HepG2 (cell line): ENCODE measurements around the gene SYNDIG1. TPM values are rescaled to one million over a fixed set of nuclear protein-coding genes. Genes with fewer than 3 reads are reported as not detected.

Experiments
- ATAC-seq: fragments of 200-7000 bp; cut with Tn5 transposase; 3 replicates; pipeline ENCODE4 v1.9.1; 2020; ENCODE audit warnings: mild to moderate bottlenecking, moderate library complexity
- BruUV-seq: library from RNA; stranded (reverse); fragments of 400-500 nt; replicated peaks from 2 replicates; lab custom pipeline; 2021; lab: Mats Ljungman, UMichigan
- CTCF ChIA-PET: fragments of 300-600 bp; formaldehyde crosslinking; extraction: SDS; loops from one replicate; lab custom pipeline; 2021; ENCODE audit warnings: low total read pairs, inconsistent platforms, low intra/inter-chr PET ratio; lab: Yijun Ruan, JAX
- POLR2A ChIA-PET: fragments of 350-600 bp; sonication (Branson Sonifier 250); formaldehyde crosslinking; loops from one replicate; lab custom pipeline; 2020; ENCODE audit warnings: antibody characterized with exemption, inconsistent platforms; lab: Yijun Ruan, JAX
- DNase-seq: peaks from one replicate; pipeline ENCODE4 v3.0.0-alpha.2; 2015; ENCODE audit warnings: low spot score
- FAIRE-seq: peaks from 3 replicates; lab custom pipeline; 2011; peaks lifted over from hg19 to GRCh38; lab: Jason Lieb, UNC
- H2AFZ ChIP-seq: one replicate; pipeline ENCODE4 v1.6.1; 2011; ENCODE audit warnings: low read length, inconsistent platforms
- H3K27ac ChIP-seq: fragments of 300-600 bp; 3 replicates; pipeline ENCODE4 v1.8.0; 2011; ENCODE audit warnings: mixed run types, mild to moderate bottlenecking, mixed read lengths, low read length, inconsistent platforms; ENCODE audit not compliant: insufficient read depth; ENCODE audit errors: extremely low read length
- H3K27me3 ChIP-seq, 2 experiments: fragments of 200-600 bp in 1 of 2; 2 replicates in 1 of 2; 3 replicates in 1 of 2; pipeline versions ENCODE4 v1.6.0 to v1.8.0; 2011; ENCODE audit warnings: low read length in 2 of 2, mild to moderate bottlenecking in 2 of 2, moderate library complexity in 2 of 2, inconsistent platforms in 1 of 2; ENCODE audit not compliant: insufficient read depth in 2 of 2, control insufficient read depth in 1 of 2
- H3K36me3 ChIP-seq, 2 experiments: fragments of 200-600 bp in 1 of 2; replicated peaks in 1 of 2; 2 replicates in 1 of 2; 3 replicates in 1 of 2; pipeline versions ENCODE4 v1.5.1 to v1.8.0; 2011; ENCODE audit warnings: low read length in 2 of 2, inconsistent platforms in 1 of 2; ENCODE audit not compliant: insufficient read depth in 2 of 2, control insufficient read depth in 1 of 2
- H3K4me1 ChIP-seq: 2 replicates; pipeline ENCODE4 v1.5.1; 2012; ENCODE audit warnings: low read length, inconsistent platforms; ENCODE audit not compliant: insufficient read depth
- H3K4me2 ChIP-seq: 2 replicates; pipeline ENCODE4 v1.6.0; 2011; ENCODE audit warnings: low read depth, low read length, inconsistent platforms
- H3K4me3 ChIP-seq, 3 experiments: fragments of 200-600 bp in 1 of 3; sonication (generic), shearing (Covaris generic) in 1 of 3; replicated peaks in 1 of 3; 2 replicates each; pipeline ENCODE4 v1.5.1; 2011 to 2016; ENCODE audit warnings: low read length in 3 of 3, inconsistent platforms in 2 of 3, low read depth in 2 of 3, mild to moderate bottlenecking in 2 of 3, control low read depth in 1 of 3, mixed read lengths in 1 of 3; ENCODE audit not compliant: insufficient read depth in 1 of 3
- H3K79me2 ChIP-seq: one replicate; pipeline ENCODE4 v1.6.1; 2011; ENCODE audit warnings: low read length, inconsistent platforms; ENCODE audit not compliant: insufficient read depth
- H3K9ac ChIP-seq: 2 replicates; pipeline ENCODE4 v1.6.0; 2011; ENCODE audit warnings: mild to moderate bottlenecking, low read depth, low read length, inconsistent platforms; ENCODE audit not compliant: insufficient read depth
- H3K9me3 ChIP-seq: 2 replicates; pipeline ENCODE4 v1.5.1; 2012; ENCODE audit warnings: mild to moderate bottlenecking, low read length
- H4K20me1 ChIP-seq: 2 replicates; pipeline ENCODE4 v1.6.0; 2011; ENCODE audit warnings: inconsistent platforms, mild to moderate bottlenecking, low read length, moderate library complexity; ENCODE audit not compliant: insufficient read depth
- ELF3 ChIP-seq: IDR thresholded peaks from 2 replicates; pipeline ENCODE4 v1.6.1; 2016; ENCODE audit warnings: missing genetic modification reagents, missing compliant biosample characterization
- GATAD2A ChIP-seq: IDR thresholded peaks from 2 replicates; pipeline ENCODE4 v1.6.1; 2016
- PAWR ChIP-seq: sonication (generic); formaldehyde crosslinking; IDR thresholded peaks from 2 replicates; pipeline ENCODE4 v1.4.0; 2020; ENCODE audit warnings: missing genetic modification reagents, mild to moderate bottlenecking, borderline replicate concordance
- PCBP1 ChIP-seq: fragments of 200-400 bp; formaldehyde crosslinking; IDR thresholded peaks from 2 replicates; pipeline ENCODE4 v1.6.1; 2017; ENCODE audit warnings: mild to moderate bottlenecking, low read depth, low read length, borderline replicate concordance
- STAT5B ChIP-seq: sonication (generic); formaldehyde crosslinking; IDR thresholded peaks from 2 replicates; pipeline ENCODE4 v1.4.0; 2020; ENCODE audit warnings: missing genetic modification reagents
- YEATS2 ChIP-seq: sonication (generic); formaldehyde crosslinking; IDR thresholded peaks from 2 replicates; pipeline ENCODE4 v1.4.0; 2020; ENCODE audit warnings: missing genetic modification reagents, borderline replicate concordance
- ZNF234 ChIP-seq: sonication (generic); formaldehyde crosslinking; conservative IDR thresholded peaks from 2 replicates; pipeline ENCODE4 v1.5.1; 2020; ENCODE audit warnings: mild to moderate bottlenecking, missing genetic modification reagents
- ZNF619 ChIP-seq: sonication (generic); formaldehyde crosslinking; IDR thresholded peaks from 2 replicates; pipeline ENCODE4 v1.4.0; 2020; ENCODE audit warnings: mild to moderate bottlenecking, missing genetic modification reagents
- ZNF850 ChIP-seq: sonication (generic); formaldehyde crosslinking; conservative IDR thresholded peaks from 2 replicates; pipeline ENCODE4 v1.9.0; 2021; ENCODE audit warnings: mild to moderate bottlenecking, missing genetic modification reagents
- WGBS: methylation state at CpG from one replicate; pipeline ENCODE4 v1.1.6; 2017; ENCODE audit warnings: low lambda C conversion rate; 5-methylcytosine and 5-hydroxymethylcytosine counted together
- in situ Hi-C: cut with HindIII; loops from 2 replicates; pipeline ENCODE4 v1.10.0; 2017; ENCODE audit warnings: low pct_unique_long_range_greater_than_20kb; ENCODE audit not compliant: extremely low pct_ligation_motif_present
- intact Hi-C: fragments of 100-400 bp; cut with micrococcal nuclease; formaldehyde crosslinking; loops from one replicate; pipeline ENCODE4 v1.10.0; 2022; ENCODE audit not compliant: unreplicated experiment
- polyA plus RNA-seq, 8 experiments: library from polyadenylated mRNA; depleted of rRNA in 3 of 8; stranded (reverse) in 7 of 8; unstranded in 1 of 8; fragments of >200 nt; fragmentation: Illumina TruSeq in 4 of 8; extraction: Trizol in 4 of 8; gene quantifications; 2 replicates each; pipeline versions ENCODE4 v1.2.1 to v1.2.3, GENCODE V29; 2011 to 2016; ENCODE audit warnings: low read depth in 4 of 8, missing spikeins in 1 of 8, mixed read lengths in 1 of 8; ENCODE audit not compliant: insufficient read depth in 1 of 8
- total RNA-seq, 5 experiments: library from RNA; depleted of rRNA; stranded (reverse); fragments of >200 nt; fragmentation: Illumina TruSeq; extraction: Trizol; gene quantifications; 2 replicates each; pipeline ENCODE4 v1.2.3, GENCODE V29; 2016; ENCODE audit warnings: low read depth in 1 of 5
- TF ChIP-seq, protein P1 (sequence below): fragments of 450-650 bp; IDR thresholded peaks from 2 replicates; pipeline ENCODE4 v1.6.1; 2017; ENCODE audit warnings: mild to moderate bottlenecking
- TF ChIP-seq, protein P2 (sequence below): sonication (generic); formaldehyde crosslinking; IDR thresholded peaks from 2 replicates; pipeline ENCODE4 v1.5.1; 2020; ENCODE audit warnings: mild to moderate bottlenecking, missing genetic modification reagents

The SYNDIG1 gene
- total and polyA plus RNA-seq, 2 of the 13 experiments (the other 11 are each of a cell fraction or from before 2014, with no cell fraction given) = not detected

DNA sequence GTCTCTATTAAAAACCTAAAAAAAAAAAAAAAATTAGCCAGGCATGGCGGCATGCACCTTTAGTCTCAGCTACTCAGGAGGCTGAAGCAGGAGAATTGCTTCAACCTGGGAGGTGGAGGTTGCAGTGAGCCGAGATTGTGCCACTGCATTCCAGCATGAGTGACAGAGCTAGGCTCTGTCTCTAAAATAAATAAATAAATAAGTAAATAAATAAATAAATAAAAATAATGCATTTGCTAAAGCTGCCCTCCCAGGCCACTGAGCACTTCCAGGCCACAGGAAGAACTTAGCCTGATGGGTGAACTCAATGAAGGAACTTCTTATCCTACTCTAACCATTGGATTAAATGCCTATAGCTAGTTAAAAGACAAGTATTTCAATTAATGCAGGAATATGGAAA lies 104.9 kb downstream of the SYNDIG1 start:
- Histone ChIP-seq H3K4me1 (no peaks in the 10 kb centered on the region), H3K4me2 (no peak overlapping the region)
- FAIRE-seq = no peak
- CTCF ChIA-PET = no interaction called here
- no peak for TF ChIP-seq ZNF619 (CRISPR knock-in tag)
- TF ChIP-seq, protein P1, sequence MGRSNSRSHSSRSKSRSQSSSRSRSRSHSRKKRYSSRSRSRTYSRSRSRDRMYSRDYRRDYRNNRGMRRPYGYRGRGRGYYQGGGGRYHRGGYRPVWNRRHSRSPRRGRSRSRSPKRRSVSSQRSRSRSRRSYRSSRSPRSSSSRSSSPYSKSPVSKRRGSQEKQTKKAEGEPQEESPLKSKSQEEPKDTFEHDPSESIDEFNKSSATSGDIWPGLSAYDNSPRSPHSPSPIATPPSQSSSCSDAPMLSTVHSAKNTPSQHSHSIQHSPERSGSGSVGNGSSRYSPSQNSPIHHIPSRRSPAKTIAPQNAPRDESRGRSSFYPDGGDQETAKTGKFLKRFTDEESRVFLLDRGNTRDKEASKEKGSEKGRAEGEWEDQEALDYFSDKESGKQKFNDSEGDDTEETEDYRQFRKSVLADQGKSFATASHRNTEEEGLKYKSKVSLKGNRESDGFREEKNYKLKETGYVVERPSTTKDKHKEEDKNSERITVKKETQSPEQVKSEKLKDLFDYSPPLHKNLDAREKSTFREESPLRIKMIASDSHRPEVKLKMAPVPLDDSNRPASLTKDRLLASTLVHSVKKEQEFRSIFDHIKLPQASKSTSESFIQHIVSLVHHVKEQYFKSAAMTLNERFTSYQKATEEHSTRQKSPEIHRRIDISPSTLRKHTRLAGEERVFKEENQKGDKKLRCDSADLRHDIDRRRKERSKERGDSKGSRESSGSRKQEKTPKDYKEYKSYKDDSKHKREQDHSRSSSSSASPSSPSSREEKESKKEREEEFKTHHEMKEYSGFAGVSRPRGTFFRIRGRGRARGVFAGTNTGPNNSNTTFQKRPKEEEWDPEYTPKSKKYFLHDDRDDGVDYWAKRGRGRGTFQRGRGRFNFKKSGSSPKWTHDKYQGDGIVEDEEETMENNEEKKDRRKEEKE = no peak
- no peak for TF ChIP-seq ZNF850 (CRISPR knock-in tag)
- TF ChIP-seq PCBP1 = no peak
- no peak for TF ChIP-seq YEATS2
- TF ChIP-seq, protein P2, sequence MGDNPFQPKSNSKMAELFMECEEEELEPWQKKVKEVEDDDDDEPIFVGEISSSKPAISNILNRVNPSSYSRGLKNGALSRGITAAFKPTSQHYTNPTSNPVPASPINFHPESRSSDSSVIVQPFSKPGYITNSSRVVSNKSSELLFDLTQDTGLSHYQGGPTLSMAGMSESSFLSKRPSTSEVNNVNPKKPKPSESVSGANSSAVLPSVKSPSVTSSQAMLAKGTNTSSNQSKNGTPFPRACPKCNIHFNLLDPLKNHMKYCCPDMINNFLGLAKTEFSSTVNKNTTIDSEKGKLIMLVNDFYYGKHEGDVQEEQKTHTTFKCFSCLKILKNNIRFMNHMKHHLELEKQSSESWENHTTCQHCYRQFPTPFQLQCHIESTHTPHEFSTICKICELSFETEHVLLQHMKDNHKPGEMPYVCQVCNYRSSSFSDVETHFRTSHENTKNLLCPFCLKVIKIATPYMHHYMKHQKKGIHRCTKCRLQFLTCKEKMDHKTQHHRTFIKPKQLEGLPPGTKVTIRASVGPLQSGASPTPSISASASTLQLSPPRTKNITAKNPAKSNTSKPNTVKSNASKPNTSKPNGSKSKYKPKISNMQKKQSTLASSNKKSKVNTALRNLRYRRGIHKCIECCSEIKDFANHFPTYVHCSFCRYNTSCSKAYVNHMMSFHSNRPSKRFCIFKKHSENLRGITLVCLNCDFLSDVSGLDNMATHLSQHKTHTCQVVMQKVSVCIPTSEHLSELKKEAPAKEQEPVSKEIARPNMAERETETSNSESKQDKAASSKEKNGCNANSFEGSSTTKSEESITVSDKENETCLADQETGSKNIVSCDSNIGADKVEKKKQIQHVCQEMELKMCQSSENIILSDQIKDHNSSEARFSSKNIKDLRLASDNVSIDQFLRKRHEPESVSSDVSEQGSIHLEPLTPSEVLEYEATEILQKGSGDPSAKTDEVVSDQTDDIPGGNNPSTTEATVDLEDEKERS (CRISPR knock-in tag) = no peak
- TF ChIP-seq STAT5B (CRISPR knock-in tag) = no peak
- TF ChIP-seq PAWR (CRISPR knock-in tag) = no peak
- no peak for TF ChIP-seq ZNF234
- no peak for TF ChIP-seq GATAD2A (CRISPR knock-in tag)
- no peak for TF ChIP-seq ELF3 (CRISPR knock-in tag)
- TF ChIP-seq, all 625 proteins: peak for 0
- Histone ChIP-seq H3K79me2 (no peaks in the 10 kb centered on the region), H3K27me3 (no peaks in the 10 kb centered on the region), H4K20me1 (no peaks in the 10 kb centered on the region), H3K4me3 (no peak overlapping the region), H3K9me3 (no peaks in the 10 kb centered on the region), H3K27ac (no peak overlapping the region), H3K36me3 (no peaks in the 10 kb centered on the region), H2AFZ (no peak overlapping the region), H3K9ac (no peak overlapping the region)
- intact Hi-C loops (no loop called here), in situ Hi-C loops (loop anchor here (10.0 kb wide), 1 partner anchor 60 kb away; no protein-coding TSS in a partner anchor)
- 18% methylated on average over 2 of the region's 2 CpGs for WGBS
- DNase-seq (no peak), ATAC-seq (no peak)
- no TSS peak for BruUV-seq
- POLR2A ChIA-PET = no interaction called here
